Activated B cell treated with CpG ODN at 0.5 μM for 24 hours (primary cell): ENCODE measurements around the gene GART. TPM values are rescaled to one million over a fixed set of nuclear protein-coding genes. Genes with fewer than 3 reads are reported as not detected.

ENCODE experiments used
- ATAC-seq: fragments of 200-7000 bp; cut with Tn5 transposase; one replicate; pipeline ENCODE4 v1.10.0; 2021; ENCODE audit warnings: low read depth, mild to moderate bottlenecking, moderate library complexity
- CTCF ChIA-PET: fragments of 350-600 bp; sonication (Branson Sonifier 250); formaldehyde crosslinking; loops from one replicate; lab custom pipeline; 2021; ENCODE audit warnings: antibody characterized with exemption; lab: Charles Lee
- POLR2A ChIA-PET: fragments of 350-600 bp; sonication (Branson Sonifier 250); formaldehyde crosslinking; loops from one replicate; lab custom pipeline; 2021; ENCODE audit warnings: antibody characterized with exemption; lab: Charles Lee
- DNase-seq: peaks from one replicate; pipeline ENCODE4 v3.0.0; 2022
- H3K27ac Mint-ChIP-seq: one replicate; pipeline ENCODE4 v1.8.0; 2020; ENCODE audit warnings: mixed read lengths
- H3K27me3 Mint-ChIP-seq: one replicate; pipeline ENCODE4 v1.8.0; 2021; ENCODE audit warnings: mixed read lengths
- H3K36me3 Mint-ChIP-seq: one replicate; pipeline ENCODE4 v1.8.0; 2021; ENCODE audit warnings: low read depth, mixed read lengths
- H3K4me1 Mint-ChIP-seq: one replicate; pipeline ENCODE4 v1.8.0; 2021; ENCODE audit warnings: mixed read lengths
- H3K4me3 Mint-ChIP-seq: one replicate; pipeline ENCODE4 v1.8.0; 2020; ENCODE audit warnings: mild to moderate bottlenecking, mixed read lengths
- H3K9me3 Mint-ChIP-seq: one replicate; pipeline ENCODE4 v1.8.0; 2020; ENCODE audit warnings: mixed read lengths
- intact Hi-C: fragments of 100-400 bp; cut with micrococcal nuclease; formaldehyde crosslinking; loops from one replicate; pipeline ENCODE4 v1.15.1; 2024
- total RNA-seq: library from RNA; stranded (reverse); gene quantifications from 2 replicates; pipeline ENCODE4 v1.2.3, GENCODE V29; 2022
- TF ChIP-seq, protein P1 (sequence below): fragments of 200-600 bp; IDR thresholded peaks from one replicate; pipeline ENCODE4 v1.8.0; 2022; ENCODE audit warnings: antibody characterized with exemption, mild to moderate bottlenecking

GART gene
- total RNA-seq, 1 donor from 2014 or later, result 106 TPM

DNA sequence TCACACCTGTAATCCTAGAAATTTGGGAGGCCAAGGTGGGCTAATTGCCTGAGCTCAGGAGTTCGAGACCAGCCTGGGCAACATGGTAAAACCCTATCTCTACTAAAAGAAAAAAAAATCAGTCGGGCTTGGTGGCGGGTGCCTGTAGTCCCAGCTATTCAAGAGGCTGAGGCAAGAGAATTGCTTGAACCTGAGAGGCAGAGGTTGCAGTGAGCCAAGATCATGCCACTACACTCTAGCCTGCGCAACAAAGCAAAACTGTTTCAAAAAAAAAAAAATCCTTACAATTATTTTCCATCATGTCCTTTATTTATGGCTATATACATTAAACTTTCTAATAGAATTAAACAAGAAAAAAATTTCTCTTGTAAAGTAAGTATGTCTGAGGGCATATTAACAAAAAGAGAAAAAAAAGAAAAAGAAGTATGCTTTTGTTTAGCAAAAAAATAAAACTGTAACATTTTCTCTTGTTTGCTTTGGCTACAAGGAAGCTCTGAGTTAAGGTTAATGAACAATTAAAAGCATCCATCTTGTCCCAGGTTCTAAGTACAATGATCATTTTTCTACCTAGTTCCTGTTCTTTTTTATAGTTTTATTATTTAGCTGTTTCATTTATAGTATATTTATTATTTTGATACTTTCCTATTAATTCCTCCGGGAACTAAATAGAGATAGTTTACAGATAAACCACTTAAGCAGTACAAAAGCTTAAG lies 80.2 kb downstream of the GART start:
- Mint-ChIP-seq H3K27me3 (no peaks in the 10 kb centered on the region), H3K9me3 (no peaks in the 10 kb centered on the region), H3K4me3 (no peak overlapping the region), H3K36me3 (peaks cover 35% of the 10 kb centered on the region), H3K27ac (no peak overlapping the region), H3K4me1 (no peaks in the 10 kb centered on the region)
- ATAC-seq (no peak), DNase-seq (no peak)
- POLR2A ChIA-PET, result no interaction called here
- TF ChIP-seq, protein P1, sequence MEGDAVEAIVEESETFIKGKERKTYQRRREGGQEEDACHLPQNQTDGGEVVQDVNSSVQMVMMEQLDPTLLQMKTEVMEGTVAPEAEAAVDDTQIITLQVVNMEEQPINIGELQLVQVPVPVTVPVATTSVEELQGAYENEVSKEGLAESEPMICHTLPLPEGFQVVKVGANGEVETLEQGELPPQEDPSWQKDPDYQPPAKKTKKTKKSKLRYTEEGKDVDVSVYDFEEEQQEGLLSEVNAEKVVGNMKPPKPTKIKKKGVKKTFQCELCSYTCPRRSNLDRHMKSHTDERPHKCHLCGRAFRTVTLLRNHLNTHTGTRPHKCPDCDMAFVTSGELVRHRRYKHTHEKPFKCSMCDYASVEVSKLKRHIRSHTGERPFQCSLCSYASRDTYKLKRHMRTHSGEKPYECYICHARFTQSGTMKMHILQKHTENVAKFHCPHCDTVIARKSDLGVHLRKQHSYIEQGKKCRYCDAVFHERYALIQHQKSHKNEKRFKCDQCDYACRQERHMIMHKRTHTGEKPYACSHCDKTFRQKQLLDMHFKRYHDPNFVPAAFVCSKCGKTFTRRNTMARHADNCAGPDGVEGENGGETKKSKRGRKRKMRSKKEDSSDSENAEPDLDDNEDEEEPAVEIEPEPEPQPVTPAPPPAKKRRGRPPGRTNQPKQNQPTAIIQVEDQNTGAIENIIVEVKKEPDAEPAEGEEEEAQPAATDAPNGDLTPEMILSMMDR, result no peak
- CTCF ChIA-PET, result interaction anchor here (0.9 to 1.4 kb wide), 2 partner anchors 15 to 265 kb away, joined by 3 to 5 read pairs; no protein-coding TSS in a partner anchor
- intact Hi-C loops, result no loop called here

DNA sequence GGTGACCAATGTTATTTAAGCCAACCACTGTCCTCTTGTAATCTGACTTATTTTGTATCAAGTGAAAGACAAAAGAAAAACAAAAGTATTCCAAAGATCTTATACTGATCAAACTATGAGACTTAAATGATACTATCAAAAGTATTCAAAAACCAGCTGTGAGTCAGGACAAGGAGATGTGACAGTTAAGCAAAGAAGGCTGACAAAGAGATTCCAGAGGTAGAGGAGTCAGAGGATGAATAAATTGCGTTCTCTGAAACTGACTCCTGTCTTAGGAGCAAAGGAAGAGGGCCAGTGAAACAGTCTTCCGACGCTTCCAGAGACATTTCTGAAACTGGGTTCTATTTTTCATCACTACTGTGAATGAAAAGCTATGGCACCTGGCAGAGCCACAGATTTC lies 83.1 kb downstream of the GART start:
- DNase-seq, result no peak
- H3K27me3 Mint-ChIP-seq, result no peaks in the 10 kb centered on the region
- peaks cover 41% of the 10 kb centered on the region for H3K36me3 Mint-ChIP-seq
- ChIA-PET POLR2A (interaction anchor here (1.3 kb wide), 1 partner anchor 84 kb away, joined by 3 read pairs; the partner anchor contains the start of gene SON), CTCF (interaction anchor here (0.7 kb wide), 1 partner anchor 147 kb away, joined by 3 read pairs; no protein-coding TSS in a partner anchor)
- TF ChIP-seq, protein P1, result no peak
- no peak for ATAC-seq
- no peaks in the 10 kb centered on the region for H3K9me3 Mint-ChIP-seq
- H3K4me1 Mint-ChIP-seq, result no peaks in the 10 kb centered on the region
- intact Hi-C loops, result no loop called here
- no peak overlapping the region for H3K4me3 Mint-ChIP-seq
- no peak overlapping the region for H3K27ac Mint-ChIP-seq

- intact Hi-C loops, result no loop called here
- Mint-ChIP-seq H3K4me3 (no peak overlapping the region), H3K27ac (no peak overlapping the region), H3K4me1 (no peaks in the 10 kb centered on the region), H3K36me3 (peaks cover 51% of the 10 kb centered on the region), H3K9me3 (no peaks in the 10 kb centered on the region), H3K27me3 (no peaks in the 10 kb centered on the region)
- TF ChIP-seq, protein P1, result no peak
- no peak for ATAC-seq
- CTCF ChIA-PET, result no interaction called here
- no peak for DNase-seq
- POLR2A ChIA-PET, result interaction anchor here (0.8 kb wide), 1 partner anchor 23 kb away, joined by 4 read pairs; the partner anchor contains the start of gene TMEM50B
Measured at GRCh38 chr21:33455686-33456446, 86.1 kb downstream of the GART start.

Other genes with a start within 250 kb of the GART start
- 33.9 and 34.5 TPM in 2 replicates for gene IFNAR1, start 217.1 kb downstream of the GART start, total RNA-seq
- 66.8 and 71.1 TPM in 2 replicates for gene IFNGR2, start 138.7 kb downstream of the GART start, total RNA-seq
- 42.3 and 47.2 TPM in 2 replicates for gene TMEM50B, start 62.1 kb downstream of the GART start, total RNA-seq
- gene DNAJC28, start 50.4 kb downstream of the GART start, total RNA-seq, result 0.53 and 0.66 TPM in 2 replicates
- 429 and 474 TPM in 2 replicates for gene SON, start 921 bp upstream of the GART start, total RNA-seq
- 4.4 and 4.7 TPM in 2 replicates for gene DONSON, start 46.6 kb upstream of the GART start, total RNA-seq
- gene CRYZL1, start 99.6 kb upstream of the GART start, total RNA-seq, result 37.1 and 46.3 TPM in 2 replicates
- 1.3 and 2.9 TPM in 2 replicates for gene ITSN1, start 100.4 kb upstream of the GART start, total RNA-seq